ENCODE data around the gene LIFR. TPM values are rescaled to one million over a fixed set of nuclear protein-coding genes. Genes with fewer than 3 reads are reported as not detected.

LIFR gene
- total RNA-seq, 1 donor from 2014 or later, result 10.0 TPM

GRCh38 chr5:38535845-38536244 lies 20.6 kb downstream of the LIFR start:
- DNase-seq (ENCODE audit: low read depth) (no peak), FAIRE-seq (no peak)
- H3K27me3 ChIP-seq (ENCODE audit: control insufficient read depth, insufficient read depth, low read length), result no peaks in the 10 kb centered on the region
- TF ChIP-seq CTCF (IDR thresholded peaks at IDR 0.05; ENCODE audit: insufficient read depth, low read length, severe bottlenecking), result no peak
- H3K4me3 ChIP-seq (ENCODE audit: low read depth, low read length), result no peak overlapping the region
- H3K36me3 ChIP-seq (ENCODE audit: control insufficient read depth, insufficient read depth, low read length), result no peaks in the 10 kb centered on the region

- FAIRE-seq, result no peak
Measured at GRCh38 chr5:38535248-38535750, 21.1 kb downstream of the LIFR start.

GRCh38 chr5:38534156-38534453 lies 22.3 kb downstream of the LIFR start:
- Histone ChIP-seq H3K4me3 (ENCODE audit: low read depth, low read length) (no peak overlapping the region), H3K27me3 (ENCODE audit: control insufficient read depth, insufficient read depth, low read length) (no peaks in the 10 kb centered on the region), H3K36me3 (ENCODE audit: control insufficient read depth, insufficient read depth, low read length) (no peaks in the 10 kb centered on the region)
- TF ChIP-seq CTCF (IDR thresholded peaks at IDR 0.05; ENCODE audit: insufficient read depth, low read length, severe bottlenecking), result no peak
- FAIRE-seq, result no peak
- DNase-seq (ENCODE audit: low read depth), result no peak

More at GRCh38 chr5:38535248-38535750, 21.1 kb downstream of the LIFR start:
- no peak for TF ChIP-seq CTCF (IDR thresholded peaks at IDR 0.05; ENCODE audit: insufficient read depth, low read length, severe bottlenecking)
- Histone ChIP-seq H3K4me3 (ENCODE audit: low read depth, low read length) (no peak overlapping the region), H3K36me3 (ENCODE audit: control insufficient read depth, insufficient read depth, low read length) (no peaks in the 10 kb centered on the region), H3K27me3 (ENCODE audit: control insufficient read depth, insufficient read depth, low read length) (no peaks in the 10 kb centered on the region)
- DNase-seq (ENCODE audit: low read depth), result no peak

GRCh38 chr5:38533286-38534155 lies 22.9 kb downstream of the LIFR start:
- Histone ChIP-seq H3K4me3 (ENCODE audit: low read depth, low read length) (no peak overlapping the region), H3K36me3 (ENCODE audit: control insufficient read depth, insufficient read depth, low read length) (no peaks in the 10 kb centered on the region), H3K27me3 (ENCODE audit: control insufficient read depth, insufficient read depth, low read length) (no peaks in the 10 kb centered on the region)
- DNase-seq (ENCODE audit: low read depth), result no peak
- no peak for TF ChIP-seq CTCF (IDR thresholded peaks at IDR 0.05; ENCODE audit: insufficient read depth, low read length, severe bottlenecking)
- no peak for FAIRE-seq

GRCh38 chr5:38532165-38532669 lies 24.2 kb downstream of the LIFR start:
- FAIRE-seq, result no peak
- Histone ChIP-seq H3K4me3 (ENCODE audit: low read depth, low read length) (no peak overlapping the region), H3K27me3 (ENCODE audit: control insufficient read depth, insufficient read depth, low read length) (no peaks in the 10 kb centered on the region), H3K36me3 (ENCODE audit: control insufficient read depth, insufficient read depth, low read length) (no peaks in the 10 kb centered on the region)
- DNase-seq (ENCODE audit: low read depth), result no peak
- TF ChIP-seq CTCF (IDR thresholded peaks at IDR 0.05; ENCODE audit: insufficient read depth, low read length, severe bottlenecking), result no peak
